GM23248 (cell line): Measurements from ENCODE around the gene MMP11.

Experiments
- EZH2 ChIP-seq: fragments of 200-600 bp; sonication (generic); IDR thresholded peaks from 2 replicates; pipeline ENCODE4 v1.6.1; 2018; ENCODE audit warnings: antibody characterized with exemption, mild to moderate bottlenecking; ENCODE audit not compliant: insufficient read depth, poor library complexity, severe bottlenecking
- EZH2phosphoT487 ChIP-seq: fragments of 200-600 bp; sonication (generic); IDR thresholded peaks from 2 replicates; pipeline ENCODE4 v1.6.1; 2018; ENCODE audit warnings: antibody characterized with exemption, moderate library complexity, mild to moderate bottlenecking, low read depth; ENCODE audit not compliant: insufficient read depth

DNA sequence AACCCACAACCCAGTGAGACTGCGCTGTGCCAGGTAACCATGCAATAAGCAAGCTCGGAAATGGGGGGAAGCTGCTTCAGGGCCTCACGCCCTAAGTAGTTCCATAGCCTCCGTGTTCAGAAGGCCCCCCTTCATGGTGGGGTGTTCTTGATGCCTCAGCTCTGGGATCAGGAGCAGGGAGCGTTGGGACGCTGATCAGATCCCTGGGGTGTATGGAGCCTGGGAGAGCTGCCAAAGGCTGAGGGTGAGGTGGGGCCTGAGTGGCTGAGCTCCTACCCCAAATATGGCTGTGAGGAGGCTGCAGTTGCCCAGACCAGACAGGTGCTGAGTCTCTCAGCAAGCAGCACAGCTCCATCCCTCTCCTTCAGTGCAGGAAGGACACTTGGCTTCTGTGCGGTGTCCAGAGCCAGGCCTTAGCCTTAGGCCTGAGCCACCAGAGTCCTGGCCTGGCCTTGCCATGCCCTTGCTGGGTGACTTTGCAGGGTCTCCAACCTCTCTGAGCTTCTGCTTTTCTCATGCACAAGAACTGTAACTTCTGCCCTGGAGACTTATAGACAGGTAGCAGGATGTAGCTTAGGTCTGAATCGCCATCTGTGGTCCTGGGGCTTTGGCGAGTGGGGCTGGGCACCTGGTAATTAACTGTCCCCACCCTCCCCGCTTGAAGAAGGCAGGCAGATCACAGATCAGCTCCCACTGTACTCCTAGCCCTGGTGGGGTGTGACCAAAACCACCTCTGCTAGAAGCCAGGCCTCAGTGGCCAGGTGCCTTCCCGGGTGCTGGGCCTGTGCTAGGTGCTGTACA lies 5.3 kb downstream of the MMP11 start:
- TF ChIP-seq EZH2: no peak
- no peak for TF ChIP-seq EZH2phosphoT487
